ACC112 (cell line): ENCODE measurements around the gene LPGAT1.

Source experiments
- H2AFZ ChIP-seq: fragments of 200-600 bp; sonication (generic); one replicate; pipeline ENCODE4 v1.6.0; 2017; ENCODE audit warnings: antibody characterized with exemption, low read length; ENCODE audit not compliant: unreplicated experiment
- H3K27ac ChIP-seq: fragments of 200-600 bp; sonication (generic); 2 replicates; pipeline ENCODE4 v1.5.1; 2014; ENCODE audit warnings: low read depth, mild to moderate bottlenecking, antibody characterized with exemption, low read length, moderate library complexity
- H3K27me3 ChIP-seq: fragments of 200-600 bp; sonication (generic); 2 replicates; pipeline ENCODE4 v1.6.1; 2014; ENCODE audit warnings: mild to moderate bottlenecking, antibody characterized with exemption, low read length, moderate library complexity, mixed read lengths; ENCODE audit not compliant: insufficient read depth
- H3K36me3 ChIP-seq: fragments of 200-600 bp; sonication (generic); 2 replicates; pipeline ENCODE4 v1.6.1; 2016; ENCODE audit warnings: mild to moderate bottlenecking, antibody characterized with exemption, low read length, moderate library complexity, mixed read lengths; ENCODE audit not compliant: insufficient read depth
- H3K4me1 ChIP-seq: fragments of 200-600 bp; sonication (generic); one replicate; pipeline ENCODE4 v1.6.1; 2016; ENCODE audit warnings: low read length, mixed read lengths; ENCODE audit not compliant: insufficient read depth, unreplicated experiment, control insufficient read depth
- H3K4me3 ChIP-seq: fragments of 200-600 bp; sonication (generic); 2 replicates; pipeline ENCODE4 v1.5.1; 2014; ENCODE audit warnings: mild to moderate bottlenecking, low read depth, low read length
- H3K79me2 ChIP-seq: fragments of 200-600 bp; sonication (generic); one replicate; pipeline ENCODE4 v1.6.0; 2016; ENCODE audit warnings: low read length; ENCODE audit not compliant: control insufficient read depth, unreplicated experiment, insufficient read depth

Gene LPGAT1

DNA sequence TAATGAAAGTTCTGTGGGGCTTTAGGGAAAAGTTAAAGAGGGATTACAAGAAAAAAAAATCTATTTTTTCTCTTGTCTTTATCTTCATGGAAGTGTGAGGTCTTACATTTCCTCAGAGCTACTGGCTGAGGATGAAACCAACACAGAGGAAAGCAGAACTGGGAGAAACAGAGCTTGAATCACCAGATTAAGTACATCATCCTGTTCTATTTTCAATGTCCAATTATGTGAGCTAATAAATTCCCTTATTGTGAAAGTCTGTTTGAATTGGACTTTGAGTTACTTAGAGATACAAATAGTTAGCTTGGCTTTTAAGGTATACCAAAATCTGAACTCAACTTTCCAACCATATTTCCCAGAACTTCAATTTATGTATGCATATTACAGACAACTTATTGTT, 69.2 kb downstream of the LPGAT1 start:
- Histone ChIP-seq H2AFZ (no peak overlapping the region), H3K27me3 (no peaks in the 10 kb centered on the region), H3K4me1 (no peaks in the 10 kb centered on the region), H3K36me3 (peaks cover 11% of the 10 kb centered on the region), H3K79me2 (no peaks in the 10 kb centered on the region), H3K4me3 (no peak overlapping the region), H3K27ac (no peak overlapping the region)

DNA sequence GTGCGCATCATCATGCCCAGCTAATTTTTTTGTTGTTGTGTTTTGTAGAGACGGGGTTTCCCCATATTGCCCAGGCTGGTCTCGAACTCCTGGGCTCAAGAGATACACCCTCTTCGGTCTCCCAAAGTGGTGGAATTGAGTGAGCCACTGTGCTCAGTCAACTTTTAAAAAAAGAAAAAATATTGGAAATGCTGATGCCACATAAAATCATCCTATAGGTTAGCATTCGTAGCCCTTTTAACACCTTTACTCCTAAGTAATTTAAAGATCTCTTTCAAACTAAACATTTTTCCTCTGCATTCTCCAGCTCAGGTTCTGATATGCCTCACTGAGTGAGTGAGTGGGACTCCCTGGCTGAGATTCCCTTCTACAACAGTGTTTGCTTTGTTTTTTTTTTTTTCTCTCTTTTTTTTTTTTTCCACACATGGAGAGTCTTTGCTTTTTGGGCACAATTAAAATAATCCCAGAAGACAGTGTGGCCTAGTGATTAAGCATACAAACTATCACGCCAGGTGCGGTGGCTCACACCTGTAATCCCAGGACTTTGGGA, 74.0 kb downstream of the LPGAT1 start:
- Histone ChIP-seq H3K27me3 (no peaks in the 10 kb centered on the region), H3K4me3 (no peak overlapping the region), H3K27ac (no peak overlapping the region), H3K4me1 (no peaks in the 10 kb centered on the region), H3K79me2 (no peaks in the 10 kb centered on the region), H2AFZ (no peak overlapping the region), H3K36me3 (peaks cover 11% of the 10 kb centered on the region)

DNA sequence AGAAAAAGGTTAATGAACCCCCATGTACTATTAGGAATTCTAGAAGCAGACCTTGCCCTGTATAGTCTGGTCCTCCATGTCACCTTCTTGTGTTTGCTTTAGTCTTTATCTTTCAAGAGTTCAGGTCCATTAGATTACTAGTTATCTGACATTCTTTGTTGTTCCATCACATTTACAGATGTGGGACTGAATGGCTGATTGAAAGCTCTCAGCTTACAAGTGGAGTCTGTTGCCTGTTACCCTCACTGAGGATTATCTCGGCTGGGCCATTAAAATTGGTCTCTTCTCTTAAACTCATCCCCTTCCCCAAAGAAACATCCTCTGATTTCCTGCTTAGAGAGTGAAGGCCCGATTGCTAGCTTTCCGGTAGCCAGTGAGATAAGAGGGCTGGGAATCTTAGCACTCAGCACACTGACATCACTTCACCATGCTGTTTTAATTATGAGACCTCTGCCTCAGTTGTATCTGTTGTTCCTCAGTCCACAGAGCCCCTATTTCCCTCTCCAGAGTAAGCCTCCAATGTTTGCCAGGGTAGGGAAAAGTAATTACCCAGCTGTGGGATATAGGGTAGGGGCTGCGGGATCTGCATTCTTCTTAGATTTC, 76.8 kb downstream of the LPGAT1 start:
- no peak overlapping the region for H3K27ac ChIP-seq
- H3K36me3 ChIP-seq, result peaks cover 15% of the 10 kb centered on the region
- no peak overlapping the region for H3K4me3 ChIP-seq
- no peak overlapping the region for H2AFZ ChIP-seq
- peaks cover 5% of the 10 kb centered on the region for H3K4me1 ChIP-seq
- no peaks in the 10 kb centered on the region for H3K27me3 ChIP-seq
- H3K79me2 ChIP-seq, result no peaks in the 10 kb centered on the region

DNA sequence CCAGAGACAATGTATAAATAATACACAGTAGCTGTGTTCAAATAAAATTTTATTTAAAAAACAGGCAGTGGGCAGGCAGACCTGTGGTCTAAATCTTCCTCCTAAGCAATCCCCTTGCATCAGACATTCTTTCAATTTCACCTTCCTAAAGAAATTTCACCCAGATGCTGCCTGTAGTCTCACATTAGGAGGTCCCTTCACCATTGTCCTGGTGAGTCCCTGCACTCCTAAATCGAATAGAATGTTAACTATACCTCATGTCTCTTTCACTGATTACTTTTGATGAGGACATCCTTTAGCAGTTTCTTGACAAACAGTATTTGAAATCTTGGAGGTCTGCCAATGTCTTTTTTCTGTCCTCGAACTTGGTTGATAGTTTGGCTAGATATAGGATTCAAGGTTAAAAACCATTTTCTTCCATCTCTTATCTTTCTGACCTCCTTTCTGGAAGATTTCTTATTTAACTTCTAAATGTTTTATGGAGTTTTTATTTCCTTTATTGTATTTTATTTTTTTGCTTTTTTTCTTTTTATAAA, 77.5 kb downstream of the LPGAT1 start:
- no peak overlapping the region for H3K4me3 ChIP-seq
- no peaks in the 10 kb centered on the region for H3K79me2 ChIP-seq
- H3K27ac ChIP-seq, result no peak overlapping the region
- peaks cover 5% of the 10 kb centered on the region for H3K4me1 ChIP-seq
- H3K36me3 ChIP-seq, result peaks cover 13% of the 10 kb centered on the region
- H2AFZ ChIP-seq, result no peak overlapping the region
- H3K27me3 ChIP-seq, result no peaks in the 10 kb centered on the region

DNA sequence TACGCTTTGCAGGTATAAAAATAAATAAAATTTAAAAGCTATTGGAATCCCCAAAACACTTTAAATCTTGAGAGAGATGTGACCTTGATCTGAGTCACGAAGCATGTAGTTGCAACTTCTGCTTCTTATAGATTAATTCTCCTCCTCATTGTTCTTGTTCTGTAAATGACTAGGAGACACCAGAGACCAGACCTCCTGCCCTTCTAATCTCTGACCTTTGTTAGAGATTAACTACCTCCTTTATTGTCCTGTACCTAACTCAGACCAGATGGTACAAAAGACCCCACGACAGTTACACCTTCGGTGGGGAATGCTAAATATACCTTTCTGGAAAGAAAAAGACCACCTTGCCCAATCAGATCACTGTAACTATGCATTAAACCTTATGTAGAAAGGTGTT, 78.2 kb downstream of the LPGAT1 start:
- no peak overlapping the region for H2AFZ ChIP-seq
- 0 out of 2 replicates have a peak, but pooled peaks cover 9% of the 10 kb centered on the region for H3K36me3 ChIP-seq
- H3K27me3 ChIP-seq, result no peaks in the 10 kb centered on the region
- H3K79me2 ChIP-seq, result no peaks in the 10 kb centered on the region
- no peak overlapping the region for H3K4me3 ChIP-seq
- peaks cover 5% of the 10 kb centered on the region for H3K4me1 ChIP-seq
- no peak overlapping the region for H3K27ac ChIP-seq

DNA sequence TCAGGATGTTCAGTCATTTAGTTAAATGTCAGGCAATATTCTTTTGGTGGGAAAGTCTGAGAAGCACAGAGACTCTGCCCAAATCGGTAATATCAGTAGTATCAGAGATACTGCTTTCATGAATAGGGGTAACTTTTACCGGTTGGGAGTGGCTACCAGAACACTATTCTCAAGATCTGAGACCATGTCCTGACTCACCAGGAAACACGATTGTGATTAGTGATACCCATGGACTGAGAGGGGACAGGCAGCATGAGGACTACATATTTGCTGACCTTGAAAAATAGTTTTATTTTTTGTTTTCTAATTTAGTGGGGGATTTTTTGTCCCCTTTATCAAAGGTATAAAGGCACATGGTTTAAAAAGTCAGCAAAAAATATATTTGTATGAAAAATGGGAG, 79.1 kb downstream of the LPGAT1 start:
- 0 out of 2 replicates have a peak, but pooled peaks cover 7% of the 10 kb centered on the region for H3K36me3 ChIP-seq
- no peak overlapping the region for H3K4me3 ChIP-seq
- H3K79me2 ChIP-seq, result no peaks in the 10 kb centered on the region
- H3K4me1 ChIP-seq, result peaks cover 5% of the 10 kb centered on the region
- no peaks in the 10 kb centered on the region for H3K27me3 ChIP-seq
- no peak overlapping the region for H3K27ac ChIP-seq
- no peak overlapping the region for H2AFZ ChIP-seq

DNA sequence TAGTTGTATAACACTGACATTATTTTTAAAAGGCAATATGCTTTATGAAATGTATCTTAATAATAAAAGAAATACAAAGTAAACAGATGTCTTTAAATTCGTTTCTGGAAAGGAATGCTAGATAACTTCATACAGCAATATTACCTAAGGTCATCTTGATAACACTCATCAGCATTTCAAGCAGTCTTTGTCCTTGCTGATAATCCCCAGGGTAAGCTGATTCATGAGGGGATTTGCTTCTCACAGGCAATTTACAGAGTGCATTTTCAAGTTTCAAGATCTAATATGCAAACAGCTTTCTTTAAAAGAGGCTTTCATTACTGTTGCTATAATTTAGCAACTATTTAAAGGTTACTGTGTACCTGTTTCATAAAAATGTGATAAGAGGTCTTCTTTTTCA, 80.0 kb downstream of the LPGAT1 start:
- H3K4me3 ChIP-seq, result no peak overlapping the region
- H3K36me3 ChIP-seq, result 0 out of 2 replicates have a peak, but pooled peaks cover 7% of the 10 kb centered on the region
- peaks cover 5% of the 10 kb centered on the region for H3K4me1 ChIP-seq
- no peak overlapping the region for H2AFZ ChIP-seq
- H3K27ac ChIP-seq, result no peak overlapping the region
- H3K79me2 ChIP-seq, result no peaks in the 10 kb centered on the region
- H3K27me3 ChIP-seq, result no peaks in the 10 kb centered on the region

DNA sequence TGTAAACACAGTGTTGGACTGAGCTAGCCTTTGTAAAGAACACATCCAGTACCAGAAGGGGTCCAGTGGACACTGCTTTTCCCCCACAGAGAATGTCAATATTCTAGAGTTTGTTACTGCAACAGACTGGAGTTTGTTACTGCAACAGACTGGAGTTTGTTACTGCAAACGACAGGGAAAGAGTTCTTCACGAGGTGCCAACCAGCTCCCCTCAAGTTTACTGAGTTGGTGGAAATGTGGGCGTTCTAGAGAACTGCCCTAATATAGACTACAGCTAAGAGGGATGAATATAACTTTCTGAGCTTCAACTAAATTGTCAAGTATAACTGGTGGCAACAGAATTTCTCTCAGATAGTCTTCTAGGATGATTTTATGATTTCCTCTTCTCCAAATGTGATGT, 81.3 kb downstream of the LPGAT1 start:
- Histone ChIP-seq H3K79me2 (no peaks in the 10 kb centered on the region), H3K27ac (no peak overlapping the region), H3K4me3 (no peak overlapping the region), H3K36me3 (0 out of 2 replicates have a peak, but pooled peaks cover 7% of the 10 kb centered on the region), H2AFZ (no peak overlapping the region), H3K4me1 (peaks cover 5% of the 10 kb centered on the region), H3K27me3 (no peaks in the 10 kb centered on the region)

DNA sequence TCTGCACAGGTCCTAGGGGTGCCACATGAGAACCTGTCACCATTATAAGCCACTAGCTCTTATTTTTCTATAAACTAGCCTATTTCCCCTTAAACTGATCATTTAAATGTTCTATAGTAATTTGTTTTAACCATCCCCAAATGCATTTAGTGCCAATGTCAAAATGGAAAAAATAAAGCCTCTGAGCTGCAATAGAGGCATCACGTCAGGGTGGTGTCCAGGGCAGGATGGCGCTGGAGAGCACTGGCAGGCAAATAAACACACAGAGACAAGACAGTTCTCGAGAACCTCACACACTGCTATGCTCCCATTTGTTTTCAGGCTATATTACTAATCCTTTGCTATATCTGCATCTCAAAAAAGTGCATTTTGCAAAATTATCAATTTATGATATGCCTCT, 81.8 kb downstream of the LPGAT1 start:
- H3K27me3 ChIP-seq, result no peaks in the 10 kb centered on the region
- no peaks in the 10 kb centered on the region for H3K79me2 ChIP-seq
- H2AFZ ChIP-seq, result no peak overlapping the region
- 0 out of 2 replicates have a peak, but pooled peaks cover 7% of the 10 kb centered on the region for H3K36me3 ChIP-seq
- peaks cover 5% of the 10 kb centered on the region for H3K4me1 ChIP-seq
- no peak overlapping the region for H3K27ac ChIP-seq
- no peak overlapping the region for H3K4me3 ChIP-seq

DNA sequence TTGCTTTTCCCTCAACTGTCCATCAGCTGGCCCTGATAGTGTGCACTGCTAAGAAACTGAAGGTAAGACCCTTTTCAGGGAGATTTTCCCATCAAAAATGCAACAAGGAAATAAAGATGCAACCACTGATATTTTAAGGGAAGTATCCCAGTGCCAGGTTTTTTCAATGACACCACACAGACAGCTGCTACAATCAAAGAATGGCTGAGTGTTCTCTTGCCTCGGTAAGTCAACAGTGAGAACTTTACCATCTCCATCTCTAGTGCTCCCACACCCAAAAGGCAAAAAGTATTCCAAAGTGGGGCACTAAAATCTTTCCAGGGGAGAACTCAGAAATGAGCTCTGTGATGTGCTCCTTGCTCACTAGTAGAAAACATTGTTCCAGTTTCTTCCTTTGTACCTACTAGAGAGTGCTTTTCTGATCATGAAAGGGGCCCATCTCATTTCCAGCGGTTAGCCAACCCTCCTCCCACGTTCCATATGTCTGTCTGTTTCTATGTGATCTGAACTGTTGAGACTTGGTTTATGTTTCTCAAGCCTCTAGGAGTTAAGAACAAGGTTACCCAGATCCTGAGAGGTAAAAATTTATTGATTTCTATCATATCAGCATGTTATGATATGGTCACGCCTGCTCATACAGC, 87.6 kb downstream of the LPGAT1 start:
- H2AFZ ChIP-seq, result no peak overlapping the region
- 0 out of 2 replicates have a peak, but pooled peaks cover 2% of the 10 kb centered on the region for H3K36me3 ChIP-seq
- H3K27ac ChIP-seq, result no peak overlapping the region
- no peak overlapping the region for H3K4me3 ChIP-seq
- peaks cover 12% of the 10 kb centered on the region for H3K4me1 ChIP-seq
- no peaks in the 10 kb centered on the region for H3K79me2 ChIP-seq
- H3K27me3 ChIP-seq, result no peaks in the 10 kb centered on the region

DNA sequence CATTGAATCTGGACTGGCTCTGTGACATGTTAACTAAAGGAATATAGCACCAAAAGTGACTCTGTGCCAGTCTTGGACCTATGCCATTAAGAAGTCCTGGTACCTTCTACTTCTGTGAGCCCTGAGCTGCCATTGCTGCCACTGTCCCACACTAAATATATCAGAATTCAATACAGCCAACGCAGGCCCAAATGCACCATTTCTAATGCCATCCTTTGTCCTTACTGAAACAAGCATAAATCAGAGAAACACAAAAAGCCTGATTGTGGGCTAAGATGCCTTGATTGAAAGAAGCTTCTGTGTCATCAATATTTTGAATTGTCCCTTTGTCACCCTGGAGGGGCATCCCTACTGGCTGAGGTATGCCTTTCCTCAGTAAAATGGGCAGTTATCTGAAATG, 88.3 kb downstream of the LPGAT1 start:
- Histone ChIP-seq H3K79me2 (no peaks in the 10 kb centered on the region), H3K4me3 (no peak overlapping the region), H3K36me3 (no peaks in the 10 kb centered on the region), H2AFZ (no peak overlapping the region), H3K27me3 (no peaks in the 10 kb centered on the region), H3K27ac (no peak overlapping the region), H3K4me1 (peaks cover 12% of the 10 kb centered on the region)
